GM23338 (cell line): ENCODE measurements around the gene PRUNE1. TPM values are rescaled to one million over a fixed set of nuclear protein-coding genes. Genes with fewer than 3 reads are reported as not detected.

Experiments
- ATAC-seq: fragments of 200-7000 bp; cut with Tn5 transposase; 3 replicates; pipeline ENCODE4 v1.9.1; 2020
- DNase-seq: peaks from one replicate; pipeline ENCODE4 v3.0.0-alpha.2; 2015; ENCODE audit warnings: low spot score
- H2AFZ ChIP-seq: fragments of 200-600 bp; sonication (generic); 2 replicates; pipeline ENCODE4 v1.8.0; 2016; ENCODE audit warnings: antibody characterized with exemption, mild to moderate bottlenecking, moderate library complexity
- H3F3A ChIP-seq: fragments of 200-600 bp; sonication (generic); replicated peaks from 2 replicates; pipeline ENCODE4 v1.8.0; 2017; ENCODE audit warnings: antibody characterized with exemption, mixed run types, low read depth
- H3K27ac ChIP-seq: fragments of 200-600 bp; sonication (generic); 2 replicates; pipeline ENCODE4 v1.6.1; 2016; ENCODE audit warnings: low read depth
- H3K27me3 ChIP-seq: fragments of 200-600 bp; sonication (generic); 2 replicates; pipeline ENCODE4 v1.8.0; 2016; ENCODE audit warnings: mild to moderate bottlenecking, mixed run types, moderate library complexity; ENCODE audit not compliant: insufficient read depth
- H3K36me3 ChIP-seq: fragments of 200-600 bp; sonication (generic); 2 replicates; pipeline ENCODE4 v1.8.0; 2016; ENCODE audit warnings: mild to moderate bottlenecking; ENCODE audit not compliant: insufficient read depth
- H3K4me1 ChIP-seq: fragments of 200-600 bp; sonication (generic); 2 replicates; pipeline ENCODE4 v1.8.0; 2016; ENCODE audit warnings: mild to moderate bottlenecking, moderate library complexity; ENCODE audit not compliant: insufficient read depth
- H3K4me2 ChIP-seq: fragments of 200-600 bp; sonication (generic); 2 replicates; pipeline ENCODE4 v1.7.1; 2017; ENCODE audit warnings: mixed run types
- H3K4me3 ChIP-seq: fragments of 200-600 bp; sonication (generic); 2 replicates; pipeline ENCODE4 v1.6.1; 2016; ENCODE audit warnings: mixed run types
- H3K79me2 ChIP-seq: fragments of 200-600 bp; sonication (generic); replicated peaks from 2 replicates; pipeline ENCODE4 v1.8.0; 2017; ENCODE audit warnings: mild to moderate bottlenecking; ENCODE audit not compliant: insufficient read depth
- H3K9me2 ChIP-seq: fragments of 200-600 bp; sonication (generic); 2 replicates; pipeline ENCODE4 v1.8.0; 2017; ENCODE audit not compliant: insufficient read depth
- H4K20me1 ChIP-seq: fragments of 200-600 bp; sonication (generic); replicated peaks from 2 replicates; pipeline ENCODE4 v1.8.0; 2017; ENCODE audit warnings: mild to moderate bottlenecking; ENCODE audit not compliant: insufficient read depth
- H3K27ac Mint-ChIP-seq: 2 replicates; pipeline ENCODE4 v1.8.0; 2020; ENCODE audit warnings: inconsistent platforms, mild to moderate bottlenecking, moderate library complexity, mixed read lengths
- H3K27me3 Mint-ChIP-seq: 3 replicates; pipeline ENCODE4 v1.8.0; 2022; ENCODE audit warnings: low read depth, mild to moderate bottlenecking, moderate library complexity, mixed read lengths, inconsistent platforms; ENCODE audit not compliant: insufficient read depth, poor library complexity
- H3K36me3 Mint-ChIP-seq: 3 replicates; pipeline ENCODE4 v1.8.0; 2021; ENCODE audit warnings: low read depth, mild to moderate bottlenecking, inconsistent platforms, moderate library complexity, mixed read lengths
- H3K4me1 Mint-ChIP-seq: 3 replicates; pipeline ENCODE4 v1.8.0; 2020; ENCODE audit warnings: mild to moderate bottlenecking, inconsistent platforms, mixed read lengths
- H3K4me3 Mint-ChIP-seq: 3 replicates; pipeline ENCODE4 v1.8.0; 2021; ENCODE audit warnings: moderate library complexity, mild to moderate bottlenecking, inconsistent platforms, mixed read lengths
- H3K9me3 Mint-ChIP-seq: 3 replicates; pipeline ENCODE4 v1.8.0; 2020; ENCODE audit warnings: moderate library complexity, mild to moderate bottlenecking, inconsistent platforms, mixed read lengths
- CREB1 ChIP-seq: fragments of 250-450 bp; sonication (Bioruptor Pico); IDR thresholded peaks from 2 replicates; pipeline ENCODE4 v1.5.0; 2020; ENCODE audit warnings: low read depth, mild to moderate bottlenecking, moderate library complexity
- CTCF ChIP-seq, 2 experiments: fragments of 200-600 bp in 1 of 2; sonication (generic) in 1 of 2; conservative IDR thresholded peaks; 2 replicates each; pipeline versions ENCODE4 v1.5.1 to v1.6.1; 2016 to 2017; ENCODE audit warnings: antibody characterized with exemption in 2 of 2, low read depth in 2 of 2, mild to moderate bottlenecking in 2 of 2, moderate library complexity in 1 of 2
- ETS1 ChIP-seq: IDR thresholded peaks from 2 replicates; pipeline ENCODE4 v1.6.1; 2016; ENCODE audit warnings: antibody characterized with exemption
- EZH2 ChIP-seq: fragments of 200-600 bp; sonication (generic); IDR thresholded peaks from one replicate; pipeline ENCODE4 v1.8.0; 2017; ENCODE audit warnings: antibody characterized with exemption, mild to moderate bottlenecking, low read depth; ENCODE audit not compliant: unreplicated experiment
- EZH2phosphoT487 ChIP-seq: fragments of 200-600 bp; sonication (generic); IDR thresholded peaks from one replicate; pipeline ENCODE4 v1.8.1; 2018; ENCODE audit warnings: antibody characterized with exemption; ENCODE audit not compliant: unreplicated experiment
- JUNB ChIP-seq: IDR thresholded peaks from one replicate; pipeline ENCODE4 v1.6.1; 2016; ENCODE audit warnings: antibody characterized with exemption; ENCODE audit not compliant: unreplicated experiment
- NANOG ChIP-seq: IDR thresholded peaks from 2 replicates; pipeline ENCODE4 v1.6.1; 2016; ENCODE audit warnings: antibody characterized with exemption, borderline replicate concordance
- POLR2AphosphoS5 ChIP-seq: IDR thresholded peaks from 2 replicates; pipeline ENCODE4 v1.6.1; 2016; ENCODE audit warnings: antibody characterized with exemption, low read depth
- REST ChIP-seq: IDR thresholded peaks from one replicate; pipeline ENCODE4 v1.6.1; 2018; ENCODE audit warnings: antibody characterized with exemption; ENCODE audit not compliant: unreplicated experiment
- STAT1 ChIP-seq: IDR thresholded peaks from one replicate; pipeline ENCODE4 v1.6.1; 2016; ENCODE audit warnings: antibody characterized with exemption; ENCODE audit not compliant: unreplicated experiment
- ZNF114 ChIP-seq: fragments of 250-450 bp; sonication (Bioruptor Pico); IDR thresholded peaks from 2 replicates; pipeline ENCODE4 v1.5.0; 2020; ENCODE audit warnings: mild to moderate bottlenecking, moderate library complexity
- ZNF331 ChIP-seq: fragments of 250-450 bp; sonication (Bioruptor Pico); IDR thresholded peaks from 2 replicates; pipeline ENCODE4 v1.5.0; 2020; ENCODE audit warnings: low read depth, mild to moderate bottlenecking, moderate library complexity
- ZNF462 ChIP-seq: fragments of 250-450 bp; sonication (Bioruptor Pico); IDR thresholded peaks from 2 replicates; pipeline ENCODE4 v1.5.0; 2020; ENCODE audit warnings: mild to moderate bottlenecking, moderate library complexity
- polyA plus RNA-seq: library from polyadenylated mRNA; unstranded; fragments of >200 nt; fragmentation: Nextera tagmentation; extraction: Ambion mirVana; gene quantifications from 2 replicates; pipeline ENCODE4 v1.2.1, GENCODE V29; 2016
- total RNA-seq: library from RNA; depleted of rRNA; stranded (reverse); fragments of >200 nt; shearing (Covaris generic); gene quantifications from 2 replicates; pipeline ENCODE4 v1.2.3, GENCODE V29; 2014

PRUNE1 gene
- total and polyA plus RNA-seq, 2 experiments from 2014 or later = 14.7 to 33.2 TPM

GRCh38 chr1:150995460-150995859, 12.8 kb upstream of the PRUNE1 start:
- H3K79me2 ChIP-seq = no peaks in the 10 kb centered on the region
- H3K27ac Mint-ChIP-seq = peak overlapping the region; percentile 9
- no peak overlapping the region for H2AFZ ChIP-seq
- peaks cover 6% of the 10 kb centered on the region; the same call in 2 of the 3 replicates for H3K4me1 Mint-ChIP-seq
- no peaks in the 10 kb centered on the region for H3K9me2 ChIP-seq
- peaks cover 10% of the 10 kb centered on the region for H3K27me3 Mint-ChIP-seq
- ATAC-seq = no peak; the same call in 2 of the 3 replicates
- DNase-seq = no peak
- no peaks in the 10 kb centered on the region for H3K4me1 ChIP-seq
- H3K9me3 Mint-ChIP-seq = no peaks in the 10 kb centered on the region
- peak overlapping the region; percentile 59 for H3K27ac ChIP-seq
- no peak overlapping the region for H3K4me3 Mint-ChIP-seq
- H3K27me3 ChIP-seq = no peaks in the 10 kb centered on the region
- no peak overlapping the region for H3K4me3 ChIP-seq
- no peaks in the 10 kb centered on the region for H3F3A ChIP-seq
- peaks cover 3% of the 10 kb centered on the region; the same call in 2 of the 3 replicates for H3K36me3 Mint-ChIP-seq
- H4K20me1 ChIP-seq = no peaks in the 10 kb centered on the region
- TF ChIP-seq NANOG = no peak
- no peak for TF ChIP-seq ZNF331
- TF ChIP-seq ZNF114 (CRISPR knock-in tag) = no peak
- TF ChIP-seq EZH2phosphoT487 = no peak
- no peak for TF ChIP-seq POLR2AphosphoS5
- TF ChIP-seq CTCF (conservative IDR thresholded peaks at IDR 0.05; ENCODE audit: low read depth in 2 of 2) = no peak
- no peak for TF ChIP-seq ETS1
- TF ChIP-seq ZNF462 = no peak
- no peak for TF ChIP-seq CREB1
- TF ChIP-seq STAT1 = no peak
- TF ChIP-seq JUNB = no peak
- no peak for TF ChIP-seq REST
- TF ChIP-seq EZH2 = no peak
- H3K4me2 ChIP-seq = no peak overlapping the region
- H3K36me3 ChIP-seq = no peaks in the 10 kb centered on the region
